Gastroesophageal sphincter (tissue), 4 donors: ENCODE data around the gene CDKAL1. TPM values are rescaled to one million over a fixed set of nuclear protein-coding genes. Genes with fewer than 3 reads are reported as not detected.
"Not testable (repeated sequence)": the region's sequence is repeated elsewhere in the genome, so short reads cannot be mapped to it uniquely, and the experiment has no call there.

ENCODE experiments used
- ATAC-seq: fragments of 150-250 bp; one replicate; pipeline ENCODE4 v1.9.1; 2016; ENCODE audit warnings: mild to moderate bottlenecking, moderate library complexity
- H3K27ac ChIP-seq, 4 donors: fragments of 200-600 bp; sonication (generic) in 3 of 4; 1 replicate in 3 of 4; 2 replicates in 1 of 4; pipeline ENCODE4 v1.5.1; 2016 to 2019
- H3K27me3 ChIP-seq: fragments of 200-600 bp; sonication (generic); one replicate; pipeline ENCODE4 v1.5.1; 2019
- H3K36me3 ChIP-seq, 2 donors: fragments of 200-600 bp; sonication (generic); one replicate each; pipeline ENCODE4 v1.5.1; 2019; ENCODE audit warnings: control low read depth in 1 of 2
- H3K4me1 ChIP-seq, 3 donors: fragments of 200-600 bp; sonication (generic); 1 replicate in 2 of 3; 2 replicates in 1 of 3; pipeline ENCODE4 v1.5.1; 2016 to 2019; ENCODE audit warnings: control low read depth in 2 of 3
- H3K4me3 ChIP-seq, 2 donors: fragments of 200-600 bp; sonication (generic); one replicate each; pipeline ENCODE4 v1.5.1; 2019; ENCODE audit warnings: mild to moderate bottlenecking in 1 of 2, moderate library complexity in 1 of 2
- H3K9me3 ChIP-seq, 3 donors: fragments of 200-600 bp; sonication (generic); one replicate each; pipeline ENCODE4 v1.5.1; 2017 to 2019; ENCODE audit warnings: control low read depth in 2 of 3
- EP300 ChIP-seq: sonication (generic); formaldehyde crosslinking; IDR thresholded peaks from one replicate; pipeline ENCODE4 v1.6.1; 2017; ENCODE audit warnings: antibody characterized with exemption, mild to moderate bottlenecking
- POLR2A ChIP-seq, 2 donors: fragments of 450-650 bp; IDR thresholded peaks; one replicate each; pipeline ENCODE4 v1.6.1; 2017; ENCODE audit warnings: antibody characterized with exemption in 2 of 2, mild to moderate bottlenecking in 2 of 2, moderate library complexity in 1 of 2
- POLR2AphosphoS5 ChIP-seq: sonication (generic); formaldehyde crosslinking; IDR thresholded peaks from one replicate; pipeline ENCODE4 v1.6.1; 2017; ENCODE audit warnings: antibody characterized with exemption
- WGBS, 2 donors: methylation state at CpG; one replicate each; pipeline ENCODE4 v1.1.5; 2018; ENCODE audit warnings: low coverage in 1 of 2; 5-methylcytosine and 5-hydroxymethylcytosine counted together
- total RNA-seq, 4 donors: library from RNA; depleted of rRNA; stranded (reverse); fragments of >200 nt; gene quantifications; one replicate each; pipeline ENCODE4 v1.1.0, GENCODE V29; 2016
- TF ChIP-seq, protein P1 (sequence below), 4 experiments: fragments of 200-600 bp in 2 of 4; fragments of 450-650 bp in 2 of 4; sonication (generic) in 1 of 4; IDR thresholded peaks; one replicate each; pipeline ENCODE4 v1.5.1; 2017 to 2019; ENCODE audit warnings: antibody characterized with exemption in 4 of 4, mild to moderate bottlenecking in 2 of 4, moderate library complexity in 2 of 4

Gene CDKAL1
- total RNA-seq, 4 donors from 2014 or later = 10.9 to 17.9 (median 15.0) TPM

DNA sequence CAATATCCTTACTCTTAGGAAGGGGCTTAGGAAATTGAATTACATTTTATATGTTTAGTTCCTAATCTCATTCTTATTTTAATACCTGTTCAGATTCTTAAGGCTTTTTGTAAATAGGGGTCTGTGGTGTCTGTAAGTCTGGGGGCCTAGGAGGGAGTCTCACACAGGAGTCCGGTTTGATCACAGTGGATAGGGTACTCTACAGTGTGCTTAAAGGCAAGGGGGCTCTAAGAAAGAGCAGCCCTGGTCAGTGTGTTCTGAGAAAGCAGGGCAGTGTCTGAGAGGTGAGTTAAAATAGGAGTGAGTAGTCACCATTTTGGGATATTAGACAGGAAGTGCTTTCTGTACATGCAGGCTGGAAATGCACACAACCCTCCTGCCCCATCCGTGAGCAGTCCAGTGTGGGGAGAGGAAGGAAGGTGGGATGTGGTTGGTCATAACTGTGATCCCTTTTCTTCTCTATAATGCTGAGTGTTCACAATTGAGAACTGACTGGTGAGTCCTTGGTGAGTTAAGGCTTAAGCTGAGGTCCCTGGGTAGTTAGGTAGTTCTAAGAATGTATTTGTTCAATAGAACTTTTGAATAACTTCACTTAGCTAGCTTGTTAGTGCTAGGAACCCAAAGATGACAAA, 50.0 kb downstream of the CDKAL1 start:
- WGBS, 2 donors = no CpG with 5 or more reads among the region's 2 CpGs
- ATAC-seq = no peak

DNA sequence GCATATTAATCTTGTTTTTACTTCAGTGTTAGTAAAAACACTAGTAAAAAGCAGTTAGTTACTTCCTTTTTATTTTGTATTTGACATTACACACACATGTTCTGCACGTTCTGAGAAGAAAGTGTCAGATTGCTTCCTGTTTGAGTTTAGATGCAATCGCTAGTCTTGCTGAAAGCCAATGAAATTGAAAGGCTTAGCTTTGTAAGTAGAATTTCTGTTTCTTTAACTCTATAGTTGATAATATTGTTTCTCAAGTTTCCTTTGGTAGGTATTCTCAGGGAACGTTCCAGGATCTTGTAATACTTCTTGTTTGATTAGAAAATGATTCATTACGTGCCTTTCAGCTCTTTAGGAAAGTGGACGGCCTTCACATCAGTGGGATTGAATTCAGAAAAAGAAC, 55.0 kb downstream of the CDKAL1 start:
- Histone ChIP-seq H3K27ac (no peak overlapping the region), H3K4me1 (no peaks in the 10 kb centered on the region), H3K9me3 (no peaks in the 10 kb centered on the region), H3K27me3 (no peaks in the 10 kb centered on the region), H3K36me3 (peaks cover 0 to 24% of the 10 kb centered on the region in 2 donors), H3K4me3 (no peak overlapping the region)
- no peak for TF ChIP-seq POLR2AphosphoS5
- no peak for TF ChIP-seq EP300
- no peak for TF ChIP-seq POLR2A (IDR thresholded peaks at IDR 0.05)
- TF ChIP-seq, protein P1, sequence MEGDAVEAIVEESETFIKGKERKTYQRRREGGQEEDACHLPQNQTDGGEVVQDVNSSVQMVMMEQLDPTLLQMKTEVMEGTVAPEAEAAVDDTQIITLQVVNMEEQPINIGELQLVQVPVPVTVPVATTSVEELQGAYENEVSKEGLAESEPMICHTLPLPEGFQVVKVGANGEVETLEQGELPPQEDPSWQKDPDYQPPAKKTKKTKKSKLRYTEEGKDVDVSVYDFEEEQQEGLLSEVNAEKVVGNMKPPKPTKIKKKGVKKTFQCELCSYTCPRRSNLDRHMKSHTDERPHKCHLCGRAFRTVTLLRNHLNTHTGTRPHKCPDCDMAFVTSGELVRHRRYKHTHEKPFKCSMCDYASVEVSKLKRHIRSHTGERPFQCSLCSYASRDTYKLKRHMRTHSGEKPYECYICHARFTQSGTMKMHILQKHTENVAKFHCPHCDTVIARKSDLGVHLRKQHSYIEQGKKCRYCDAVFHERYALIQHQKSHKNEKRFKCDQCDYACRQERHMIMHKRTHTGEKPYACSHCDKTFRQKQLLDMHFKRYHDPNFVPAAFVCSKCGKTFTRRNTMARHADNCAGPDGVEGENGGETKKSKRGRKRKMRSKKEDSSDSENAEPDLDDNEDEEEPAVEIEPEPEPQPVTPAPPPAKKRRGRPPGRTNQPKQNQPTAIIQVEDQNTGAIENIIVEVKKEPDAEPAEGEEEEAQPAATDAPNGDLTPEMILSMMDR (IDR thresholded peaks at IDR 0.05) = no peak
- ATAC-seq = no peak
- 44 to 55% methylated on average over 5 of the region's 5 CpGs for WGBS, 2 donors

More for the DNA sequence above, 50.0 kb downstream of the CDKAL1 start:
- H3K9me3 ChIP-seq = no peaks in the 10 kb centered on the region
- no peak for TF ChIP-seq EP300
- TF ChIP-seq, protein P1 (IDR thresholded peaks at IDR 0.05) = no peak
- TF ChIP-seq POLR2AphosphoS5 = no peak
- H3K4me1 ChIP-seq = no peaks in the 10 kb centered on the region
- H3K27me3 ChIP-seq = no peaks in the 10 kb centered on the region
- H3K27ac ChIP-seq = no peak overlapping the region
- H3K4me3 ChIP-seq = no peak overlapping the region
- H3K36me3 ChIP-seq = peaks cover 0 to 42% of the 10 kb centered on the region in 2 donors

DNA sequence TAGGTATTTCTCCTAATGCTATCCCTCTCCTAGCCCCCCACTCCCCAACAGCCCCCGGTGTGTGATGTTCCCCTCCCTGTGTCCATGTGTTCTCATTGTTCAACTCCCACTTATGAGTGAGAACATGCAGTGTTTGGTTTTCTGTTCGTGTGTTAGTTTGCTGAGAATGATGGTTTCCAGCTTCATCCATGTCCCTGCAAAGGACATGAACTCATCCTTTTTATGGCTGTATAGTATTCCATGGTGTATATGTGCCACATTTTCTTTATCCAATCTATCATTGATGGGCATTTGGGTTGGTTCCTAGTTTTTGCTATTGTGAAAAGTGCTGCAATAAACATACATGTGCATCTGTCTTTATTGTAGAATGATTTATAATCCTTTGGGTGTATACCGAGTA, 56.2 kb downstream of the CDKAL1 start:
- not testable (repeated sequence) for H3K4me3 ChIP-seq, H3K4me1 ChIP-seq, ATAC-seq, H3K9me3 ChIP-seq, H3K27me3 ChIP-seq, H3K27ac ChIP-seq
- 89 to 93% methylated on average over 3 of the region's 3 CpGs for WGBS, 2 donors
- H3K36me3 ChIP-seq = peaks cover 0 to 22% of the 10 kb centered on the region in 2 donors

DNA sequence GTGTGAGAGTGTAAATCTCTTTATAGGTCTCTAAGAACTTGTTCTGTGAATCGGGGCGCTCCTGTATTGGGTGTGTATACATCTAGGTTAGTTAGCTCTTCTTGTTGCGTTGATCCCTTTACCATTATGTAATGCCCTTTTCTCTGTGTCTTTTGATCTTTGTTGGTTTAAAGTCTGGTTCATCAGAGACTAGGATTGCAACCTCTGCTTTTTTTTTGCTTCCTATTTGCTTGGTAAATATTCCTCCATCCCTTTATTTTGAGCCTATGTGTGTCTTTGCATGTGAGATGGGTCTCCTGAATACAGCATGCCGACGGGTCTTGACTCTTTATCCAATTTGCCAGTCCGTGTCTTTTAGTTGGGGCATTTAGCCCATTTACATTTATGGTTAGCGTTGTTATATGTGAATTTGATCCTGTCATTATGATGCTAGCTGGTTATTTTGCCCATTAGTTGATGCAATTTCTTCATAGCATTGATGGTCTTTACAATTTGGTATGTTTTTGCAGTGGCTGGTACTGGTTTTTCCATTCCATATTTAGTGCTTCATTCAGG, 60.1 kb downstream of the CDKAL1 start:
- ATAC-seq, H3K4me3 ChIP-seq, H3K27me3 ChIP-seq, H3K27ac ChIP-seq, H3K4me1 ChIP-seq, H3K9me3 ChIP-seq: not testable (repeated sequence)
- 98 to 99% methylated on average over 4 to 6 of the region's 7 CpGs for WGBS, 2 donors
- H3K36me3 ChIP-seq = peaks cover 0 to 39% of the 10 kb centered on the region in 2 donors

DNA sequence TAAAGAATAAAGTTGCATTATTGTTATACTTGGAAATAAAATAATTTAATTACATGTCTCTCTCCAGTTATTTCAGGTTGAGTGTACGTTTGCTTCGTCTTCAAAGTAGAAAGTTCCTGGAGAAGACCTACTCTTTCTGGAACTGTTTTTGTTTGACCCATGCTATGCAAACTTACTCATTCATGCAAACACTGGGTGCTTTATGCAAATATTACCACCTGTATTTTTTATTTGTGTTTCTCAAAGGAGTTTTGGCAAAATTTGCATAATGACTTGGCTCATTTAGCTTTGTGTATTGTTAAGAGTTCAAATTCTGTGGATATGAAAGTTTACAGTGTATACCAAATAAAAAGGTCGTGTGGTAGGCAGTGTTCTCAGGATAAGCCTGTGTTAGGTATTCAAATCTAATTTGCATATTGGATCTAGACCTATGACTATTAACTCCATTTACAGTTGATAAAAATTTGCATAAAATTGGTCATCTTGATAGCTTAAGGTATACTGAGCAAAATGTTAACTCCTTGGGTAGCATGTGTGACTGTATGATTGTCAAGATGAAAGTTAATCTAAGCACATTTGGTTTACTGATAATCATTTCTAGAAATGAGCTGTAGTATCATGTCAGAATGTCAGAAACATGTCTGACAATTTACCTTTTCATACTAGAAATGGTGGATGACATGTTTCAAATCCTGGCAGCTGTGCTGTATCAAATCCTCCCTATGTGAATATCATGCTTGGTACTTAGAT, 65.2 kb downstream of the CDKAL1 start:
- no peak for ATAC-seq
- Histone ChIP-seq H3K27me3 (no peaks in the 10 kb centered on the region), H3K4me1 (no peaks in the 10 kb centered on the region), H3K4me3 (no peak overlapping the region), H3K36me3 (peaks cover 0 to 39% of the 10 kb centered on the region in 2 donors), H3K27ac (no peak overlapping the region), H3K9me3 (peaks cover 0 to 6% (median 0%) of the 10 kb centered on the region in 3 donors)
- TF ChIP-seq POLR2A (IDR thresholded peaks at IDR 0.05) = no peak
- TF ChIP-seq EP300 = no peak
- 54 to 63% methylated on average over 3 of the region's 3 CpGs for WGBS, 2 donors

DNA sequence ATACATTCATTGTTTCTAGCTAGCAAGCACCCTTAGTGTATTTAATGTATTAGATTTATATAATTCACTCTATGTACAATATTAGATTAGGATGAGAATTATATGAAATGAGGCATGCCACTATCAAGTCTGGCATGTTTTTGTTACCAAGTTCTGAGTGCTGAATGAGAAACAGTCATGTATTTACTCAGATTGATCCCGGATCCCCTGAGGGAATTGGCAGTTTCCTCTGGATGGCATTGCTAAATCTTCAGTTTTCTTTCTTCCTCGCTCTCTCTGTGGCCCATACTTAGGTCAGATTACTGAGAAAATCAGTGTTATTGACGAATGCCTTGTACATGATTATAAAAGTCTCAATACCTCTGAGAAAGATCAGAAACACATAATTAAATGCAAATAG, 66.6 kb downstream of the CDKAL1 start:
- Histone ChIP-seq H3K36me3 (peaks cover 0 to 26% of the 10 kb centered on the region in 2 donors), H3K27me3 (no peaks in the 10 kb centered on the region), H3K4me3 (no peak overlapping the region), H3K27ac (no peak overlapping the region), H3K4me1 (no peaks in the 10 kb centered on the region), H3K9me3 (peaks cover 0 to 5% (median 0%) of the 10 kb centered on the region in 3 donors)
- TF ChIP-seq POLR2AphosphoS5 = no peak
- no peak for TF ChIP-seq POLR2A (IDR thresholded peaks at IDR 0.05)
- TF ChIP-seq, protein P1 (IDR thresholded peaks at IDR 0.05) = no peak
- no peak for TF ChIP-seq EP300
- 84 to 90% methylated on average over 2 to 3 of the region's 3 CpGs for WGBS, 2 donors
- no peak for ATAC-seq
